Smooth muscle cell (in vitro differentiated cells): ENCODE measurements around the gene KRT73. TPM values are rescaled to one million over a fixed set of nuclear protein-coding genes. Genes with fewer than 3 reads are reported as not detected.

ENCODE experiments used
- DNase-seq: peaks from one replicate; lab custom pipeline; 2025; ENCODE audit not compliant: unreplicated experiment; lab: John Stamatoyannopoulos, UW
- H2AFZ ChIP-seq: fragments of 200-600 bp; sonication (generic); 2 replicates; pipeline ENCODE4 v1.6.0; 2016; ENCODE audit warnings: antibody characterized with exemption, low read depth, mild to moderate bottlenecking
- H3F3A ChIP-seq: fragments of 200-600 bp; sonication (generic); 2 replicates; pipeline ENCODE4 v1.6.0; 2017; ENCODE audit warnings: antibody characterized with exemption, low read depth
- H3K27ac ChIP-seq: fragments of 200-600 bp; sonication (generic); 2 replicates; pipeline ENCODE4 v1.5.1; 2016; ENCODE audit warnings: low read depth, mild to moderate bottlenecking
- H3K27me3 ChIP-seq: fragments of 200-600 bp; sonication (generic); 2 replicates; pipeline ENCODE4 v1.6.1; 2016; ENCODE audit warnings: low read depth, mild to moderate bottlenecking
- H3K36me3 ChIP-seq: fragments of 200-600 bp; sonication (generic); 2 replicates; pipeline ENCODE4 v1.5.1; 2016; ENCODE audit warnings: low read depth
- H3K4me1 ChIP-seq: fragments of 200-600 bp; sonication (generic); 2 replicates; pipeline ENCODE4 v1.5.1; 2016; ENCODE audit warnings: low read depth
- H3K4me2 ChIP-seq: fragments of 200-600 bp; sonication (generic); 2 replicates; pipeline ENCODE4 v1.6.0; 2016; ENCODE audit warnings: mild to moderate bottlenecking
- H3K4me3 ChIP-seq: fragments of 200-600 bp; sonication (generic); 2 replicates; pipeline ENCODE4 v1.5.1; 2016; ENCODE audit warnings: mild to moderate bottlenecking
- H3K79me2 ChIP-seq: fragments of 200-600 bp; sonication (generic); 2 replicates; pipeline ENCODE4 v1.6.0; 2016; ENCODE audit warnings: low read depth, mild to moderate bottlenecking
- H3K9ac ChIP-seq: fragments of 200-600 bp; sonication (generic); 2 replicates; pipeline ENCODE4 v1.6.0; 2016; ENCODE audit warnings: low read depth
- H3K9me3 ChIP-seq: fragments of 200-600 bp; sonication (generic); replicated peaks from 2 replicates; pipeline ENCODE4 v1.5.1; 2016; ENCODE audit warnings: low read depth
- H4K20me1 ChIP-seq: fragments of 200-600 bp; sonication (generic); 2 replicates; pipeline ENCODE4 v1.6.0; 2016; ENCODE audit warnings: low read depth
- CTCF ChIP-seq: fragments of 200-600 bp; sonication (generic); IDR thresholded peaks from 2 replicates; pipeline ENCODE4 v1.5.1; 2017; ENCODE audit warnings: borderline replicate concordance, mild to moderate bottlenecking, antibody characterized with exemption; ENCODE audit not compliant: insufficient read depth, poor library complexity, severe bottlenecking
- WGBS: methylation state at CpG from one replicate; pipeline ENCODE4 v1.1.7; 2016; ENCODE audit warnings: low lambda C conversion rate; 5-methylcytosine and 5-hydroxymethylcytosine counted together
- polyA plus RNA-seq: library from polyadenylated mRNA; unstranded; fragments of >200 nt; fragmentation: Nextera tagmentation; extraction: Ambion mirVana; gene quantifications from 2 replicates; pipeline ENCODE4 v1.2.1, GENCODE V29; 2016
- total RNA-seq: library from RNA; depleted of rRNA; stranded (reverse); fragments of >200 nt; gene quantifications from 2 replicates; pipeline ENCODE4 v1.2.3, GENCODE V29; 2014

Gene KRT73
- total and polyA plus RNA-seq, 2 experiments from 2014 or later, result not detected

DNA sequence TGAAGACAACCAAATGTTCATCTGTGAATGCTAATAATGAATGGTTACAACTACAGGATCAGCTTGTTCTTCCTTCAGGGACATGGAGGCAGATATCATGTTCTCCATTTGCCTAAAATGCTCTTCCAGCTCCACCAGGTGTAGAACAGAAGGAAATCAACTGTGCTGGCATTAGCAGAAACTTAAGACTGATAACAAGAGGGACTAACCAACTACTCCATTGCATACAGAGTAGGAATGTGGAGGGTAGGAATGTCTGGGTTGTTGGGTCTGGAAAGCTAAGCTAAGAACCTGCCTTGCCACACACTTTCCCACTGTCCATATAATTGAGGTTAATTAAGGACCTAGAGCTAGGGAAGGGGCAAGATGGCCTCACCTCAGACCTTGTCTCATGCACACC, 45.1 kb upstream of the KRT73 start:
- H2AFZ ChIP-seq, result no peak overlapping the region
- no peak overlapping the region for H3K27ac ChIP-seq
- H3K9ac ChIP-seq, result no peak overlapping the region
- no peaks in the 10 kb centered on the region for H3K79me2 ChIP-seq
- peaks cover 72% of the 10 kb centered on the region for H3K27me3 ChIP-seq
- TF ChIP-seq CTCF, result no peak
- H3K9me3 ChIP-seq, result no peaks in the 10 kb centered on the region
- no peak overlapping the region for H3K4me3 ChIP-seq
- no peaks in the 10 kb centered on the region for H3K36me3 ChIP-seq
- DNase-seq, result no peak
- no peak overlapping the region for H3K4me2 ChIP-seq
- no peaks in the 10 kb centered on the region for H3K4me1 ChIP-seq
- H3F3A ChIP-seq, result no peaks in the 10 kb centered on the region
- H4K20me1 ChIP-seq, result no peaks in the 10 kb centered on the region

DNA sequence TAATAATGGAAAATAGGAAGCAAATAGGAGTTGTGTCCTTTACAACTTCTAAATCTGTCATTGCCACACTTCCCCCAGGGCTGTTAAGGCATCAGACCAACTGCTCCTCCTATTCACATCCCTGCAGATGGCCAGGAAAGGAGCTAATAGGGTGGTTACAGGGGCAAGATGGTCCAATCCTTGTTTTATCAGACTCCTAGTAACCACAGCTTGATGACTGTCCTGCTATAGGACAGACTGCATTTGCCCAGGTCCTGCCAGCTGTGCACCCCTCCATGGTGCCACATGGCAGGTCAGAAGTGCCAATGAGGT, 44.5 kb upstream of the KRT73 start:
- Histone ChIP-seq H4K20me1 (no peaks in the 10 kb centered on the region), H3K36me3 (no peaks in the 10 kb centered on the region), H3K27ac (no peak overlapping the region), H3K9me3 (no peaks in the 10 kb centered on the region), H3K4me3 (no peak overlapping the region), H3K9ac (no peak overlapping the region), H3K4me1 (no peaks in the 10 kb centered on the region), H2AFZ (no peak overlapping the region), H3K79me2 (no peaks in the 10 kb centered on the region), H3K27me3 (peaks cover 69% of the 10 kb centered on the region), H3F3A (no peaks in the 10 kb centered on the region), H3K4me2 (no peak overlapping the region)
- no peak for DNase-seq
- no peak for TF ChIP-seq CTCF

GRCh38 chr12:52662093-52662917, 43.9 kb upstream of the KRT73 start:
- Histone ChIP-seq H2AFZ (no peak overlapping the region), H3K36me3 (no peaks in the 10 kb centered on the region), H3K9ac (no peak overlapping the region), H3K79me2 (no peaks in the 10 kb centered on the region), H3K4me2 (no peak overlapping the region), H3K4me1 (no peaks in the 10 kb centered on the region), H3K27ac (no peak overlapping the region), H3K9me3 (no peaks in the 10 kb centered on the region), H3K4me3 (no peak overlapping the region), H4K20me1 (no peaks in the 10 kb centered on the region), H3F3A (no peaks in the 10 kb centered on the region), H3K27me3 (peaks cover 70% of the 10 kb centered on the region)
- 87% methylated on average over 10 of the region's 10 CpGs for WGBS
- TF ChIP-seq CTCF, result no peak
- DNase-seq, result no peak

- H3K79me2 ChIP-seq, result no peaks in the 10 kb centered on the region
- H4K20me1 ChIP-seq, result no peaks in the 10 kb centered on the region
- H3K9ac ChIP-seq, result no peak overlapping the region
- H3K36me3 ChIP-seq, result no peaks in the 10 kb centered on the region
- peaks cover 70% of the 10 kb centered on the region for H3K27me3 ChIP-seq
- TF ChIP-seq CTCF, result no peak
- no peaks in the 10 kb centered on the region for H3F3A ChIP-seq
- H3K4me2 ChIP-seq, result no peak overlapping the region
- 94% methylated on average over 3 of the region's 3 CpGs for WGBS
- no peak overlapping the region for H3K27ac ChIP-seq
- H3K9me3 ChIP-seq, result no peaks in the 10 kb centered on the region
- no peak for DNase-seq
- H3K4me1 ChIP-seq, result no peaks in the 10 kb centered on the region
- H3K4me3 ChIP-seq, result no peak overlapping the region
- no peak overlapping the region for H2AFZ ChIP-seq
Observed at GRCh38 chr12:52661668-52662067, 43.3 kb upstream of the KRT73 start.
